ENCODE measurements around the gene SERHL2.

Gene SERHL2

GRCh38 chr22:42585096-42585495 is 31.3 kb downstream of the SERHL2 start:
- TF ChIP-seq MAX (IDR thresholded peaks at IDR 0.05; ENCODE audit: low read depth, low read length) (no peak), MYC (IDR thresholded peaks at IDR 0.05; ENCODE audit: low read depth, low read length) (no peak), POLR2A (IDR thresholded peaks at IDR 0.05; ENCODE audit: extremely low read depth, insufficient read length) (no peak)
- TF ChIP-seq, protein P1, sequence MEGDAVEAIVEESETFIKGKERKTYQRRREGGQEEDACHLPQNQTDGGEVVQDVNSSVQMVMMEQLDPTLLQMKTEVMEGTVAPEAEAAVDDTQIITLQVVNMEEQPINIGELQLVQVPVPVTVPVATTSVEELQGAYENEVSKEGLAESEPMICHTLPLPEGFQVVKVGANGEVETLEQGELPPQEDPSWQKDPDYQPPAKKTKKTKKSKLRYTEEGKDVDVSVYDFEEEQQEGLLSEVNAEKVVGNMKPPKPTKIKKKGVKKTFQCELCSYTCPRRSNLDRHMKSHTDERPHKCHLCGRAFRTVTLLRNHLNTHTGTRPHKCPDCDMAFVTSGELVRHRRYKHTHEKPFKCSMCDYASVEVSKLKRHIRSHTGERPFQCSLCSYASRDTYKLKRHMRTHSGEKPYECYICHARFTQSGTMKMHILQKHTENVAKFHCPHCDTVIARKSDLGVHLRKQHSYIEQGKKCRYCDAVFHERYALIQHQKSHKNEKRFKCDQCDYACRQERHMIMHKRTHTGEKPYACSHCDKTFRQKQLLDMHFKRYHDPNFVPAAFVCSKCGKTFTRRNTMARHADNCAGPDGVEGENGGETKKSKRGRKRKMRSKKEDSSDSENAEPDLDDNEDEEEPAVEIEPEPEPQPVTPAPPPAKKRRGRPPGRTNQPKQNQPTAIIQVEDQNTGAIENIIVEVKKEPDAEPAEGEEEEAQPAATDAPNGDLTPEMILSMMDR (IDR thresholded peaks at IDR 0.05; ENCODE audit: low read depth, low read length) = no peak
- DNase-seq (ENCODE audit: low read depth) = no peak
- H3K4me3 ChIP-seq (ENCODE audit: low read depth, low read length) = no peak overlapping the region

- no peak for TF ChIP-seq POLR2A (IDR thresholded peaks at IDR 0.05; ENCODE audit: extremely low read depth, insufficient read length)
- TF ChIP-seq, protein P1 (IDR thresholded peaks at IDR 0.05; ENCODE audit: low read depth, low read length) = no peak
- TF ChIP-seq MAX (IDR thresholded peaks at IDR 0.05; ENCODE audit: low read depth, low read length) = no peak
- no peak for TF ChIP-seq MYC (IDR thresholded peaks at IDR 0.05; ENCODE audit: low read depth, low read length)
- no peak overlapping the region for H3K4me3 ChIP-seq (ENCODE audit: low read depth, low read length)
- no peak for DNase-seq (ENCODE audit: low read depth)
Measured at GRCh38 chr22:42586381-42586780, 32.6 kb downstream of the SERHL2 start.

GRCh38 chr22:42587588-42588175 is 33.9 kb downstream of the SERHL2 start:
- peak; percentile 69 for DNase-seq (ENCODE audit: low read depth)
- H3K4me3 ChIP-seq (ENCODE audit: low read depth, low read length) = no peak overlapping the region
- TF ChIP-seq, protein P1 (IDR thresholded peaks at IDR 0.05; ENCODE audit: low read depth, low read length) = no peak
- TF ChIP-seq MAX (IDR thresholded peaks at IDR 0.05; ENCODE audit: low read depth, low read length) (peak; percentile 54; the same call in 1 of the 2 replicates), MYC (IDR thresholded peaks at IDR 0.05; ENCODE audit: low read depth, low read length) (peak; percentile 33; the same call in 1 of the 2 replicates)

DNA sequence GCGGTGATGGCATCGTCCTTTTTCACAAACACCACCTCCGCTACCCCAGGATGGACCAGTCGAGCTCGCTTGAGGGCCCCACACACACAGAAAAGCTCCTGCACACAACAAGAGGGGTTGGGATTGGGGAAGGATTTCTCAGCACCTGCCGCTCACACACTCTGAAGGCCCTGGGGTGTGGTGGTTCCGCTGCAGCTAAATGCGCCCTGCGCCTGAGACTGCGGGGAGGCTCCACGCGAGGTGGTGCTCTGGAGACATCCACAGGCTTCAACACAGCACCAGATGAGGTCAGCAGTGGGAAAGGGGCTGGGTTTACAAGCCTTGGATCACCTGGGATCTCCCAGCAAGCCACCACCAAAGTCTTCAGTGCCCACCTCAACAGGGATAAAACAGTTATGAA is 38.2 kb downstream of the SERHL2 start:
- TF ChIP-seq, protein P1 (IDR thresholded peaks at IDR 0.05; ENCODE audit: low read depth, low read length) = no peak
- TF ChIP-seq MAX (IDR thresholded peaks at IDR 0.05; ENCODE audit: low read depth, low read length) (no peak), POLR2A (IDR thresholded peaks at IDR 0.05; ENCODE audit: extremely low read depth, insufficient read length) (no peak), MYC (IDR thresholded peaks at IDR 0.05; ENCODE audit: low read depth, low read length) (no peak)
- no peak for DNase-seq (ENCODE audit: low read depth)
- no peak overlapping the region for H3K4me3 ChIP-seq (ENCODE audit: low read depth, low read length)

DNA sequence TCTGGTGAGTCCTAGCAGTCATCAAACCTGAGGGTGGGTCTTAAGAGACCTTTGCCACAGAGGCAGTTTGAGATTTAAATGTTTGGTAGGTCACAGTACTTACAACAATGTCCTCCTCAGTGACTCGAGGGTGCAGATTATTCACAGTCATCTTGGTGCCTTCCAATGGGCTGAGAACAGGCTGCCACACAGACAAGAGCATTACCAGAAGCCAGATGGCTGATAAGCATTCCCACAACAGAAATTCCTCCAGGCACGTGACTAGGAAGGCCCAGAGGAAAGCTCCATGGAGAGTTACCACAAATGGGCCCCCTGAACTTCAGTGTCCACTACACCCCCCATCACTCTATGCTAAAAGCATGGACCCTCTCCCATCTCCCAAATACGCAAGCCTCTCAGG is 41.7 kb downstream of the SERHL2 start:
- TF ChIP-seq POLR2A (IDR thresholded peaks at IDR 0.05; ENCODE audit: extremely low read depth, insufficient read length) (no peak), MAX (IDR thresholded peaks at IDR 0.05; ENCODE audit: low read depth, low read length) (no peak), MYC (IDR thresholded peaks at IDR 0.05; ENCODE audit: low read depth, low read length) (no peak)
- TF ChIP-seq, protein P1 (IDR thresholded peaks at IDR 0.05; ENCODE audit: low read depth, low read length) = no peak
- DNase-seq (ENCODE audit: low read depth) = no peak
- H3K4me3 ChIP-seq (ENCODE audit: low read depth, low read length) = no peak overlapping the region
